Retinal pigment epithelial cell (primary cell): Measurements from ENCODE around the gene RPRD1B.

Experiments
- DNase-seq: peaks from one replicate; pipeline ENCODE4 v3.0.0-alpha.2; 2010; ENCODE audit warnings: low read depth
- H3K4me3 ChIP-seq: 2 replicates; pipeline ENCODE4 v1.5.1; 2011; ENCODE audit warnings: mild to moderate bottlenecking, low read length, control low read depth, moderate library complexity
- CTCF ChIP-seq: conservative IDR thresholded peaks from 2 replicates; pipeline ENCODE4 v1.5.1; 2011; ENCODE audit warnings: low read depth, low read length, control low read depth, inconsistent platforms

RPRD1B gene

GRCh38 chr20:38083338-38084048 lies 49.9 kb downstream of the RPRD1B start:
- no peak overlapping the region for H3K4me3 ChIP-seq
- no peak for DNase-seq
- no peak for TF ChIP-seq CTCF

- TF ChIP-seq CTCF = no peak
- no peak overlapping the region for H3K4me3 ChIP-seq
- DNase-seq = peak; percentile 73
These were observed 50.9 kb downstream of the RPRD1B start for GRCh38 chr20:38084425-38084951.

GRCh38 chr20:38085026-38085425 lies 51.5 kb downstream of the RPRD1B start:
- TF ChIP-seq CTCF = no peak
- no peak overlapping the region for H3K4me3 ChIP-seq
- DNase-seq = no peak

- DNase-seq = no peak
- no peak overlapping the region for H3K4me3 ChIP-seq
- no peak for TF ChIP-seq CTCF
These were observed 56.0 kb downstream of the RPRD1B start for GRCh38 chr20:38089500-38089899.

GRCh38 chr20:38090061-38090460 lies 56.5 kb downstream of the RPRD1B start:
- no peak for DNase-seq
- no peak for TF ChIP-seq CTCF

GRCh38 chr20:38091441-38092216 lies 58.1 kb downstream of the RPRD1B start:
- no peak for DNase-seq
- no peak for TF ChIP-seq CTCF
- no peak overlapping the region for H3K4me3 ChIP-seq

More at GRCh38 chr20:38090061-38090460, 56.5 kb downstream of the RPRD1B start:
- no peak overlapping the region for H3K4me3 ChIP-seq
